ENCODE data around the gene FCGR2B.
"Not testable (repeated sequence)": the region's sequence is repeated elsewhere in the genome, so short reads cannot be mapped to it uniquely, and the experiment has no call there.

Gene FCGR2B

DNA sequence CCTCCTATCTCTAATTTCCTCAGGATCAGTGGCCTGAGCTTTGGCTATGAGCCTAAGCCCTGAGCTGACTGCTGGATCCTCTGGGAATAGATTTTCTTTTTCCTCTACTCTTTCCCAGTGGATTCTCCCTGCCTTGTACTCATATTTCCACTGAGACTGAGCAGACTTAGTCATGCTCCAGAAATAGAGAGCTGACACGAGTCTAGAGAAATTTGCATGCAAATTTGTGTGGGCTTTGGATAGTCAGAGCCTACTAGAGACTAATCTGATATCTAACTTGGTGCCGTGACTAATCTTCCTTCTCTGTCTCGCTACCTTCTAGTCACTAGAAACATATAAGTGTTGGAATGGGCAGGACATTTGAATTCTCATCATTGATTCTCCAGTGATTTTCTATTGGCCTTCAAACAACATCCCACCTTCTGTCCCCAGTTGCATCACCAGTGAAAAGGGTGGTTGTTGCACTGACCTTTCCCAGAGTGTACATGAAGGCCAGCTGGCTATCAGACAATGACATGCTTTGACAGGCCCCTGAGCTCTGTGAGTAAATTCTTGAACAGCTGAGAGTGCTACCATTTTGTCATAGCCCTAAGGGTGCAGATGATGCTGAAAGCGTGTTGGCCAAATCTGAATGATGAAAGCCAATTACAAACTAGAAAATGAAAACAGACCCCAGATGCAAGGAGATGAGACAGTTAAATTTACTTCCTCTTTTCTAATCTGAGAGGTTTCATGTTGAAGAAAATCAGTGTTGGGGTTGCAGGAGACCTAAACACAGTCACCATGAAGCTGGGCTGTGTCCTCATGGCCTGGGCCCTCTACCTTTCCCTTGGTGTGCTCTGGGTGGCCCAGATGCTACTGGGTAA is 43.8 kb downstream of the FCGR2B start, which contains the start of gene FCRLA:
Gene FCRLA, plus strand, starts transcription at position 748 of the 866 bp plus-strand sequence. Its CDS starts 36 bp downstream, at position 784.
- no peak for DNase-seq

DNA sequence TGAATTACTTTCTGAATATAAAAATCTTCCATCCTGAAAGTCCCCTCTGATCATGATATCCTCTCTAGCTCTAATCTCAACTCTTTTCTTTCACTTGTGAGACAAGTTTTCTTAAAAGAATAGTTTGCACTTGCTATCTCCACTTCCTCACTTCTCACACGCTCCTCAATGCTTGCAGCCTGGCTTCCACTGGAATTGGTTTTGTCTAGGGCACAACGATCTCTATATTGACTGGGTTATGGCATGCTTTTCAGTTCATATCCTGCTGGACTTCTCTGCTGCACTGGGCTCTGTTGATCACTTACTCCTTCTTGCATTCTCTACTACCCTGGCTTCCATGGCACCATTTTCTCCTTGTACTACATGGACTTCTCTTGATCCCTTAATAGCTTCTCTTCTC is 44.6 kb downstream of the FCGR2B start:
- DNase-seq, result no peak

DNA sequence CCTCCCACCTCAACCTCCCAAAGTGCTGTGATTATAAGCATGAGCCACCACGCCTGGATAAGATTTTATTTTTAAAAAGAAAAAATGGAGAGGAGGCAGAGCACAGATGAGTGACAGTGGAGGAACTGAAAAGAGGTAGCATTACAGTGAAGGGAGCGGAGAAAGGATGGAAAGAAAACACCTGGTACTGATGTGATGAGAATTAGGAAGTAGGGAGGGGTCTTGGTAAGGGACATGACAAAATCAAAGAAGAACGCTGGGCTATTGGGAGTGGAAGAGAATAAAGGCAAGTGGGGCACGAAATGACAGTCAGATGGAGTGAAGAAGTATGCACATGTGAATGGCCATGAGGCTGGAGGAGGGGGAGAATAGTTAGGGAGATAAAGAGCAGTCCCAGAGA is 46.4 kb downstream of the FCGR2B start:
- no peak for DNase-seq

DNA sequence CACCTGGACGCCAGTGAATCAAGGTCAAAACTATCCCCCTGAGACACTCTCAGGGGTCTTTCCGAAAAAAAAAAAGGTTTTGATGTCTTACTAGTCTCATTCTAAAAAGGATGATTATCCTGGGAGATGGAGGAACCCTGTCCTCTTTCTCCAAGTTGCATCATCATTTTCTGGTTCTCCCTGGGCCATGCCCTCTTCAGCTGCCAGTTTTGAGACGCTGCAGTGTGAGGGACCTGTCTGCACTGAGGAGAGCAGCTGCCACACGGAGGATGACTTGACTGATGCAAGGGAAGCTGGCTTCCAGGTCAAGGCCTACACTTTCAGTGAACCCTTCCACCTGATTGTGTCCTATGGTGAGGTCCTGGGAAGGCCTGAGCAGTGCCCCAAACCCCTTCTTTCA is 47.6 kb downstream of the FCGR2B start:
- DNase-seq, result no peak

DNA sequence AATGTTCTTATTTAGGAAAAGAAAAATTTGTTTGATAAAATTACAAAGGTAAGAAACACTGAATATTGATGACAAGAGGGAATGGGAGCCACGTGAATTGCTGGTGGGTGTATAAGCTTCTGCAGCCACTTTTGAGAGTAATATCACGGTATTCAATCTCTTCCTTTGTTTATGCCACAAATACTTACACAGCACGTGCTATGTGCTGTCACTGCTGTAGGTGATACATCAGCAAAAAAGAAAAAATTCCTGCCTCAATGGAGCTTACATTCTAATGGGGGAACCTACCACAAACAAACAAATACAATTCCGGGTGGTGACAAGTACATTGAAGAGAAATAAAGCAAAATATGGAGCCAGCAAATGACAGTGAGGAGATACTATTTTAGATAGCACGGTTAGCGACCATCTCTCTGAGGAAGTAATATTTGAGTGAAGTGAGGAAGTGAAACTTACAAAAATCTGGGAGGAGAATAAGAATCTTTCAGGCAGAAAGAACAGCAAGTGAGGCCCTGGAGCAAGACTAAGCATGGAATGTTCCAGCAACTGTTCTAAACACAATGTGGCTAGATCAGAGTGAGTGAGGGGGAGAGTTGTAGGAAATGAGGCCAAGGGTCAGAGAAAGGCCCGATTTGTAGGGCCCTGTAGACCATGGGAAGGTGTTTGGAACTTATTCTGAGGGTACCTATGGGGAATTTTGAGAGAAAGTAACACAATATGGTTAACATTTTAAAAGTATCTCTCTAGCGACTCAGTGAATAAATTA is 55.8 kb downstream of the FCGR2B start:
- no peak for DNase-seq

DNA sequence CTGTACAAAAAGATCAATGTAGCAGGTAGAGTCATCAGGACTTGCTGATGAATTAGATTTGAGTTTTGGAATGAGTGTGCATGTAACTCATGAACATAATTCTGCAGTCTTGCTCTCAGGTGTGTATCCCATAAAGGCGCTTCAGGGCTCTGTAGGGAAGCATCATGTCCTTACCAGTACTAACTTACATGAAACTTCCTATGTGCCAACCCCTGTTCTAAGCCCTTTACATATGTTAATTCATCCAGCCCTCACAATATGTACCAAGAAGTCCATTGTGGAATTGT is 56.3 kb downstream of the FCGR2B start:
- DNase-seq, result no peak

DNA sequence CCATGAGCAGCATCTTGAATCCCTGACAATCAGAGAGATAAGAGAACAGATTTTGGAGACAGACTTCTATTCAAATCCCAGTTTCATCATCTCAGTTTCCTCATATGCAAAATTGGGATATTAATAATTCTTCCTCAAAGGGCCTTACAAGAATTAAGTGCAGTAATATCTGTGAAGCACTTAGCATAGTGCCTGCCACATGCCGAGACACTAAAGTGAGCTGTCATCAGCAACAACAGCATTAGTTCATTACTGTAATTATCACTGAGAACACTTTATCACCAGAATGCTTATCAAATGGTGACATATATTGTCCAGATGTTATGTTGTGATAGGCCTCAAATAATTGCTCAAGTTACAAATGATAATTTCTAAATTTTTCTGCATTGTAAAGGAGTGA is 57.5 kb downstream of the FCGR2B start:
- DNase-seq, result no peak

DNA sequence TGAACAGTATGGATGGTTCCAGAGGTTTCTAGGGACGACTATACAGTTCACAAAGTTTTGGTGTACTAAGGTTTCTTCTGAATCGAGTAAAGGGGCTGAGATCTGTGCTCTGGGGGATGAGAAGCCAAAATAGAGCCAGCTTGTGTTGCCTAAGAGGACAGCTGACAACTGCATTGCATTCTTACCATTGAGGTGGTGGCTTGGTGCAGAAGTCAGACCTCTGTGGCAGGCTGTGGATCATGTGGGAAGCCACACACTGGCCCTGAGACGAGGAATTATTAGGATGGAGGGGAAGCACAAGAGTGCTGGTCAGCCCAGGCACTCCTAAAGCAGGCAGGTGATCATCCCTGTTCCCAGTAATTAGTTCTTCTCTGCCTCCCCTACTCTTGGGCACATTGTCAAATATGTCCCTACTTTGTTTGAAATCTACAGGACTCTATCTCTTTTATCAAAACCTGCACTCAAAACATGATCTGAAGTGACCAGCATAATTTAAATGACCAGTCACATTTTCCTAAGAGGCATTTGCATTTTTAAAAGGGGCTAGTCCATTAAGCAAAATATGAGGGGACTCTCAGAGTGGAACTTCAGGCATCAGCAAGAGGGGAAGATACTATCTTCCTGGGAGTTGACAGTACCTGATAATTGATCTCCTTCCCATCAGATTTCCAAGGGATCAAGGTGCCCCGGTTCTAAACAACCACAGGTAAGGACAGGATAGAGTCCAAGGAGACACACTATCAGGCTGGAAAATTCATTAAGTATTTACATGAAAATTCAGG is 58.2 kb downstream of the FCGR2B start, which contains the start of gene FCRLB:
Gene FCRLB, plus strand, starts transcription at position 589 of the 782 bp plus-strand sequence. CDS start 1,129 bp downstream, outside the sequence.
- DNase-seq, result no peak

DNA sequence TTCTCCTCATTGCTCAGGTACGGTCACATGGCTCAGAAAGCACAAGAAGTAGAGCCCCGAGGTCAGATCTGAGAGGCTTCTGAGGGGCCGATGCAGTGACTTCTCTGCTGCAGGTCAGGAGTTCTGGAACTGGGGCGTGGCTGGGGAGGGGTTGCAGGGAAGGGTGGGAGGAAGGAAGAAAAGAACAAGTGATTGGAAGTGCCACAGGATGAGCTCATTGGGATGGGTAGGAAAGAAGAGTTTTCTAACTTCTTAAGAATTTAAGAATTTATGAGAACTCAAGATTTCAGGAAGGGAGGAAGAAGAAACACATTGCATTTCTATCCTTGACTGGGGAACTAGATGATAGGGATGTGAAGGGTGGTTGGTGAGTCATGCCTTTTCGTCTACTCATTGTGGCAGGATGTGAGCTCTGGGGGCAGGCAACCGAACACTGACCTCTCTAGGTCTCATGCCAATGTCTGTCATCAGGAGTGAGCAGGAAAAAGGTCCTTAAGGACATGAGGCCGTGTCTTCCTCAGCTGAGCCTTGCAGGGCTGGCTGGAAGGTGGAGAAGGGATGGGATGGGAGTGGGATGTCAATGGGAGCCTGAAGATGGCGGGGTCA is 58.9 kb downstream of the FCGR2B start:
- DNase-seq, result no peak

DNA sequence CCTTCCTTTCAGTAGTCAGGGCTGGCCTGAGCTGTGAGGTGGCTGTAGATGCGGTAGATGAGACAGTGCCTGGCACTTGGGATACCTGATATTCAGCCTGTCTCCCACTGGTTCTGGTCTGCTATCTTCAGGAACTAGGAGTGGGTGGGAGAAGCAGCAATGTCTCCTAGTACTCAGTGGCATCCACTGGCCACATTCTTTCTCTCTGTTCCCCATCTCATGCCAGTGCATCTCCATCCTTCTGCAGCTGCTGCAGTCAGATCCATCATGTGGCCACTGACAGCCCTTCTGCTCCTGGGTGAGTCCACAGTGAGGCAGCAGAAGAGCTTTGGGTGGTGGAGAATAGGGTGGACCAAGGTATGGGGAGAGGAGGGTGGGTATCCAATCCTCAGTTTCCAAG is 59.5 kb downstream of the FCGR2B start:
- no peak for DNase-seq

DNA sequence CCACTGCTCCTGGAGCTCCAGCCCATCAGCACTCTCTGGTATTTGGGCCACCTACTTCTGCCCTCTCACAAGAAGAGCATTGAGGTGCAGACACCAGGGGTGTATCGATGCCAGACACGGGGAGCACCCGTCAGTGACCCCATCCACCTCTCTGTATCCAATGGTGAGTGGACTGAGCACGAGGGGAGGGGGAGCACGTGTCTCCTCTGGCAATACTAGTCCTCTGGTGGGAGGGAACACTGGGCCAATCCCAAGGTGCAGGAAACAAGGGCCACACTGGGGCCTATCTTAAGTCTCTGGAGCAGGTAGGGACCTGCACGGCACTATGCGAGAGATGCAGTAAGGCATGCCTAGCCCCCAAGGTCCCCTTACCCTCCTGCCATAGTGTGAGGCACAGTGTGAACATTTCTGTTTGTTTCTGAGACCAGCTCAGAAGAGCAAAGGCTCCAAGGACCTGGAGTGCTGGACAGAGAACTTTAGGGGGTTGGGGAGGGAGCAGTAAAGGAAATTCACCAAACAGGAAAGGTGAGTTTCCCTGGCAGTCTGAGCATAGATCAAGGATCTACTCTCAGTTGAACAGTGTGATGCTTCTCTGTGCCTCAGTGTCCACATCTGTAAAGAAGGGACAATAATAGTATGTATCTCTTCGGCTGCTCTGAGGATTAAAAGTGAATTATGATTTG is 60.7 kb downstream of the FCGR2B start:
- no peak for DNase-seq

DNA sequence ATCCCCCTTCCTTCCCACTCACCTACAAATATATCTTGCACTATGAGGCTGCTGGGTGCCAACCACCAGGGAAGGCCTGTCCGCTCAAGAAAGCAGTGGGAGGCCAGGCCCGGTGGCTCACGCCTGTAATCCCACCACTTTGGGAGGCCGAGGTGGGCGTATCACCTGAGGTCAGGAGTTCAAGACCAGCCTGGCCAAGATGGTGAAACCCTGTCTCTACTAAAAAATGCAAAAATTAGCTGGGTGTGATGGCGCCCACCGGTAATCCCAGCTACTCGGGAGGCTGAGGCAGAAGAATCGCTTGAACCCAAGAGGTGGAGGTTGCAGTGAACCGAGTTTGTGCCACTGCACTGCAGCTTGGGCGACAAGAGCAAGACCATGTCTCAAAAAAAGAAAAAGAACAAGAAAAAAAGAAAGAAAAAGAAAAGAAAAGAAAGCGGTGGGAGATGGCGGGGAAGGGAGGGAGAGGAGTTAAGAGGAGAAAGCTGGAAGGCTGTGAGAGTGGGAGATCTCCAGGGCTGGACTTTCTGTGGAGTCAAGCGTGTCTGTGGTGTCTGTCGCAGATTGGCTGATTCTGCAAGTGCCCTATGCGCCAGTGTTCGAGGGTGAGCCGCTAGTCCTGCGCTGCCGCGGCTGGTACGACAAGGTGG is 62.4 kb downstream of the FCGR2B start:
- DNase-seq, result not testable (repeated sequence)

DNA sequence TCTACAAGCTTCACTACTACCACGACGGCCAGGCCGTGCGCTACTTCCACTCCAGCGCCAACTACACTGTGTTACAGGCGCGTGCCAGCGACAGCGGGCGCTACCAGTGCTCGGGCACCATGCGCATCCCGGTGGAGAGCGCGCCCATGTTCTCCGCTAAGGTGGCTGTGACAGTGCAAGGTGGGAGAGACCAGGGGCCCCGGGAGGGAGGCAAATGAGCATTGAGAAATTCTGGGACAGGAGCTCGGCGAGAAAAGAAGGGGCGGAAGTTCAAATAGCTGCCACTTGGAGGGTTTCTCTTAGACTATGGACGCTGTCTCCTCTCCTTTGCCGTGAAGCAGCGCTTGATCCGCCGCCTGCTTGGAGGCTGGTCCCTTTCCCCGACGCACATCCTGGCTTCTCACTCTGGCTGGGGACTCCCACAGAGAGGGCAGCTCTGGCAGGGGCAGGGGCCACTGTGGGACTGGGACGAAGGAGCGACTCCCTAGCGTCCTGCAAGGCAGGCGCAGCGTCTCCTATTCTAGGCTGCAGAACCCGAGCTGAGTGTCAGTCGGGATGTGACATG is 63.0 kb downstream of the FCGR2B start:
- DNase-seq, result peak; percentile 13

DNA sequence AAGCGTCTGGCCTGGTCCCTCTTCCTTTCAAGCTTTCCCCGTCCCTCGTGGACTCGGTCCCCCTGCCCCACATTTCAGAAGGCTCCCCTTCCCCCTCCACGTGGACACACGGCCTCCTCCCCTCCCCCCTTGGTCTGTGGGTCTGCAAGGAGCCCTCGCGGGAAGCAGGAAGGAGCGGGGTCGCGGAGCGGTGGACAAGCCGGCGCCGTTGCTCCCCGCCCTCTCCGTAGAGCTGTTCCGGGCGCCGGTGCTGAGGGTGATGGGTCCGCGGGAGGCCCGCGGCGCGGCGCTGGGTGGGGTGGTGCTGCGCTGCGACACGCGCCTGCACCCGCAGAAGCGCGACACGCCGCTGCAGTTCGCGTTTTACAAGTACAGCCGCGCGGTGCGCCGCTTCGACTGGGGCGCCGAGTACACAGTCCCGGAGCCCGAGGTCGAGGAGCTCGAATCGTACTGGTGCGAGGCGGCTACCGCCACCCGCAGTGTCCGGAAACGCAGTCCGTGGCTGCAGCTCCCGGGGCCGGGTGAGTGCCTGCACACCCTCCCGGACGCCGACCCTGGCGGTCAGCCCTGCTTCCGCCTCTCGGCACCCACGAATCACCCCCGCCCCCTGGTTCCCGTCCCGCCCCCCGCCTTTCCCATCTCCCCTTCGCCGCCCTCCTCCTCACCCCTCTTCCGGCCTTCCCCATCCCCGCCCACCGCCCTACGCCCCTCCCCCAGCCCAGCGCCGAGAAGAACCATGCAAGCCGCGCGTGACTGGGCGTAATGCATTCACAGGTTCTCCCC is 63.7 kb downstream of the FCGR2B start:
- no peak for DNase-seq

DNA sequence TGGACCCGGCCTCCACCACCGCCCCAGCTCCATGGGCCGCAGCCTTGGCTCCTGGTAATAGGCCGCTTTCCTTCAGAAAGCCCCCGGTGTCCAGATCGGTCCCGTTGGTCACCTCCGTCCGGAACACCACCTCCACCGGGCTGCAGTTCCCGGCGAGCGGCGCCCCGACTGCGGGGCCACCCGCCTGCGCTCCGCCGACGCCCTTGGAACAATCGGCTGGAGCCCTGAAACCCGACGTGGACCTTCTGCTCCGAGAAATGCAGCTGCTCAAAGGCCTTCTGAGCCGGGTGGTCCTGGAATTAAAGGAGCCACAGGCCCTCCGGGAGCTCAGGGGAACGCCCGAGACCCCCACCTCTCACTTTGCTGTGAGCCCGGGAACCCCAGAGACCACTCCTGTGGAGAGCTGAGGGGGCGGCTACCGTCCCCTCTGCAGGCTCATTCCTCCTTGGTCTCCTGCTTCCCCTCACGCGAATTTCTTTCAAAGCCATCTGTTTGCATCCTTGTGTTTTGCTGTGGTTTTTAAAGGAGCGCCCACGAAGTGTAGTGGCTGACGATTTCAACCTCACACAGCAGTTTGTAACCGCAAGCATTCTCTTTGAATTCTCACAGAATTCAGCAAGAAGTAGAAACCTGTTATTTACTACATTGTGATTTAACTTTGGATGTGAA is 64.4 kb downstream of the FCGR2B start:
- DNase-seq, result peak; percentile 14
